ENCODE results near the gene SLC13A2. TPM values are rescaled to one million over a fixed set of nuclear protein-coding genes. Genes with fewer than 3 reads are reported as not detected.

The SLC13A2 gene
- total and polyA plus RNA-seq, 2 donors (not counting 3 experiments of a cell fraction or from before 2014, with no cell fraction given), result not detected

DNA sequence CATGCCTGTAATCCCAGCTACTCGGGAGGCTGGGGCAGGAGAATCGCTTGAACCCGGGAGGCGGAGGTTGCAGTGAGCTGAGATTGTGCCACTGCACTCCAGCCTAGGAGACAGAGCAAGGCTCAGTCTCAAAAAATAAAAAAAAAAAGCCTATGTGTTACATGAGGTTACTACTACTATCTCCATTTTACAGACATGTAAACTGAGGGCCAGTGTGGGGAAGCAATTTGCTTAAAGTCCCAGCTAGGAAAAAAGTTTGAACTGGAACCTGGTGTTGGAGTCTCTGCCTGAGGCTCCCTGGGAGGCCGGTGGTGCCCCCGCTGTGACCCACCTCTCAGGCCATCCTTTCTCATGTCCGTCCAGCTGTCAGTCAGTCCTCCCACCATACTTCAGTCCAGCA is 4.5 kb downstream of the SLC13A2 start:
- ChIA-PET POLR2A (no interaction called here), CTCF (no interaction called here)
- dilution Hi-C loops (cut with MboI; ENCODE audit: extremely low pct_ligation_motif_present, low sequenced_read_pairs), result no loop called here

More for the DNA sequence above, 4.5 kb downstream of the SLC13A2 start:
- no peak for DNase-seq (ENCODE audit: low read depth, low spot score)
- H4K20me1 ChIP-seq (replicated peaks; ENCODE audit: control insufficient read depth, extremely low read depth, insufficient read depth, low read length), result no peaks in the 10 kb centered on the region
- H2AFZ ChIP-seq (ENCODE audit: low read depth, low read length), result no peak overlapping the region
- H3K27ac ChIP-seq (ENCODE audit: insufficient read depth, low read depth, low read length), result no peak overlapping the region
- no peaks in the 10 kb centered on the region for H3K4me1 ChIP-seq (ENCODE audit: control insufficient read depth, extremely low read depth, insufficient read depth, low read length)
- no peak for TF ChIP-seq POLR2A (IDR thresholded peaks at IDR 0.05; ENCODE audit: low read depth, low read length)
- no peak for TF ChIP-seq GATA2 (IDR thresholded peaks at IDR 0.05; ENCODE audit: insufficient read depth, insufficient read length, low read depth, low read length)
- TF ChIP-seq, protein P1, sequence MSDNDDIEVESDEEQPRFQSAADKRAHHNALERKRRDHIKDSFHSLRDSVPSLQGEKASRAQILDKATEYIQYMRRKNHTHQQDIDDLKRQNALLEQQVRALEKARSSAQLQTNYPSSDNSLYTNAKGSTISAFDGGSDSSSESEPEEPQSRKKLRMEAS (IDR thresholded peaks at IDR 0.05; ENCODE audit: insufficient read depth, insufficient read length), result no peak
- no peak for TF ChIP-seq FOS (IDR thresholded peaks at IDR 0.05; ENCODE audit: borderline replicate concordance, insufficient read depth, low read length)
- TF ChIP-seq EZH2 (IDR thresholded peaks at IDR 0.05; ENCODE audit: borderline replicate concordance, low read depth, low read length, severe bottlenecking), result no peak
- TF ChIP-seq, protein P2, sequence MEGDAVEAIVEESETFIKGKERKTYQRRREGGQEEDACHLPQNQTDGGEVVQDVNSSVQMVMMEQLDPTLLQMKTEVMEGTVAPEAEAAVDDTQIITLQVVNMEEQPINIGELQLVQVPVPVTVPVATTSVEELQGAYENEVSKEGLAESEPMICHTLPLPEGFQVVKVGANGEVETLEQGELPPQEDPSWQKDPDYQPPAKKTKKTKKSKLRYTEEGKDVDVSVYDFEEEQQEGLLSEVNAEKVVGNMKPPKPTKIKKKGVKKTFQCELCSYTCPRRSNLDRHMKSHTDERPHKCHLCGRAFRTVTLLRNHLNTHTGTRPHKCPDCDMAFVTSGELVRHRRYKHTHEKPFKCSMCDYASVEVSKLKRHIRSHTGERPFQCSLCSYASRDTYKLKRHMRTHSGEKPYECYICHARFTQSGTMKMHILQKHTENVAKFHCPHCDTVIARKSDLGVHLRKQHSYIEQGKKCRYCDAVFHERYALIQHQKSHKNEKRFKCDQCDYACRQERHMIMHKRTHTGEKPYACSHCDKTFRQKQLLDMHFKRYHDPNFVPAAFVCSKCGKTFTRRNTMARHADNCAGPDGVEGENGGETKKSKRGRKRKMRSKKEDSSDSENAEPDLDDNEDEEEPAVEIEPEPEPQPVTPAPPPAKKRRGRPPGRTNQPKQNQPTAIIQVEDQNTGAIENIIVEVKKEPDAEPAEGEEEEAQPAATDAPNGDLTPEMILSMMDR (IDR thresholded peaks at IDR 0.05; ENCODE audit: extremely low read depth in 1 of 2, insufficient read depth in 1 of 2, low read depth in 1 of 2, low read length in 2 of 2), result no peak
- no peak for TF ChIP-seq POLR2AphosphoS5 (IDR thresholded peaks at IDR 0.05; ENCODE audit: insufficient read depth, low read depth, low read length)
- no peak for TF ChIP-seq MYC (IDR thresholded peaks at IDR 0.05; ENCODE audit: low read depth, low read length)
- no peak for TF ChIP-seq JUN (IDR thresholded peaks at IDR 0.05; ENCODE audit: borderline replicate concordance, insufficient read depth, insufficient read length, low read depth)
- intact Hi-C loops (cut with micrococcal nuclease), result no loop called here
- no peak for FAIRE-seq
- H3K9me1 ChIP-seq (replicated peaks; ENCODE audit: control insufficient read depth, extremely low read depth, insufficient read depth, low read length), result no peaks in the 10 kb centered on the region
- no peaks in the 10 kb centered on the region for H3K79me2 ChIP-seq (ENCODE audit: control insufficient read depth, insufficient read depth, low read length)
- no peak overlapping the region for H3K9ac ChIP-seq (replicated peaks; ENCODE audit: extremely low read depth, insufficient read depth, low read length)
- H3K4me2 ChIP-seq (ENCODE audit: insufficient read depth, low read length), result no peak overlapping the region
- peaks cover 0 to 4% of the 10 kb centered on the region in 2 experiments for H3K27me3 ChIP-seq (ENCODE audit: control insufficient read depth in 2 of 2, insufficient read depth in 2 of 2, low read length in 2 of 2)
- BruUV-seq (replicated peaks), result no TSS peak
- no peak overlapping the region for H3K4me3 ChIP-seq (replicated peaks in 1 of 3; ENCODE audit: insufficient read depth in 1 of 3, low read depth in 1 of 3, low read length in 3 of 3)
- H3K9me3 ChIP-seq (replicated peaks; ENCODE audit: control insufficient read depth, insufficient read depth, low read length), result no peaks in the 10 kb centered on the region
- no peaks in the 10 kb centered on the region for H3K36me3 ChIP-seq (ENCODE audit: control insufficient read depth in 2 of 2, extremely low read depth in 1 of 2, insufficient read depth in 2 of 2, low read length in 2 of 2)
